LHCN-M2 (cell line): ENCODE results near the gene VEZT. TPM values are rescaled to one million over a fixed set of nuclear protein-coding genes. Genes with fewer than 3 reads are reported as not detected.

Source experiments
- DNase-seq: peaks from one replicate; pipeline ENCODE4 v3.0.0-alpha.2; 2012; ENCODE audit warnings: low read depth
- total RNA-seq: library from RNA; depleted of rRNA; stranded (reverse); fragments of >200 nt; gene quantifications from 2 replicates; pipeline ENCODE4 v1.2.3, GENCODE V29; 2014

The VEZT gene
- total RNA-seq, 1 experiment from 2014 or later, result 33.2 TPM

DNA sequence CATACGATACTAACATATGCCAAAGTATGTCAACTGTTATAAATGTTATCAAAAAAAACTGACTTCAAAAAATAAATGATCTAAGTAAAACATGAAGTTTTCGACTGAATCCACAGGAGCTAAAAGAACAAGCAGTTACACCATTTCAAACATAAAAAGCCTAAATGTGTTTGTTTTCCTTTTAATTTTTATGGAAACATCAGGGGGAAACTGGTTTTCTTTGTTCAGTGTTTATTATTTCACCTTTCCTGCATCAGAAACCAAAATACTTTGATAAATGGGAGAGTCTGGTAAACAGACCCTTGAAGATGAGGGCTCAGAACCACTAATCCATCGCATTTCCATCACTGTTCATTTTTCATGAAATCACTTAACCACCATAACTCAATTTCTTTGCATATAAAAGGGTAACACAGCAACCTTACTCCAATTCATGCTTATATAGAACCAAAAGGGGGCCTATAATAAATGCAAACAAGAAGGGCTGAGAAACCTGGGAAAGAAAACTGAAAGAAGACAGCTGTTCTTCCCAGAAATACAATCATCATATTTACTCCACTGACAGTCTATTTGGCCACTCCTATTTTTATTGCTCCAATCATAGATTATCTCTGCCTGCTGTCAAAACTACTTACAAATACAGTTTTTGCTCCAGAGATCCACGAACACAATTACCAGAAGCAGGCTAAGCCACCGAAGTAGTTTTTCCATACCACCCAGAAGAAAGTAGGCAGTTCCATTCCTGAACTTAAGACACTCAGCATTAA lies 17.3 kb upstream of the VEZT start:
- DNase-seq, result peak; percentile 8

DNA sequence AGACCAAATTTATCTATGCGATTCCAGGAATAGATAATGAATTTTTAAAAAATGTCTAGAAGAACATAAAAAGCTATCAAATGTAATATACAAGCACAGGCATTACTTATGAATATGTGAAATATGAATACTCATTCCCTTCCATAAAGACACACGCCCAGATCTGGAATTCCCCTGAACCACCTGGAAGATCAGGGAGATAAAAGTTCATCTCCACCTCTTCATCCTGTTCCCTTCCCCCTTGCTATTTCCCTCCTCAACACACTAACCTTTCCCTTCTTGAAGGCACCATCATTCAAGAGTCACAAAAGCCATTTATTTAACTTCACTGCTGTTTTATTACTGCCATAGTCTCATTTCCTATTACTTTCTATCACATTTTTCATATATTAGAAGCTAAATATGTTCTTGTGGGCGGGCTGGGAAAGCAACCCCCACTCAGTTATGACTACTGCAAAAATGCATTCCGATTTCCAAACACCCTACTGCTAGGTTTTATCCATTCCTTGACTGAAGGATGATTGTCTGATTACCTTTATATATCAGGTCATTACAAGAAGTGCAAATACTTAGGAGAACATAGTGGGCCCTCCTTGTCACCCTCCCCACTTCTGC lies 16.4 kb upstream of the VEZT start:
- no peak for DNase-seq

DNA sequence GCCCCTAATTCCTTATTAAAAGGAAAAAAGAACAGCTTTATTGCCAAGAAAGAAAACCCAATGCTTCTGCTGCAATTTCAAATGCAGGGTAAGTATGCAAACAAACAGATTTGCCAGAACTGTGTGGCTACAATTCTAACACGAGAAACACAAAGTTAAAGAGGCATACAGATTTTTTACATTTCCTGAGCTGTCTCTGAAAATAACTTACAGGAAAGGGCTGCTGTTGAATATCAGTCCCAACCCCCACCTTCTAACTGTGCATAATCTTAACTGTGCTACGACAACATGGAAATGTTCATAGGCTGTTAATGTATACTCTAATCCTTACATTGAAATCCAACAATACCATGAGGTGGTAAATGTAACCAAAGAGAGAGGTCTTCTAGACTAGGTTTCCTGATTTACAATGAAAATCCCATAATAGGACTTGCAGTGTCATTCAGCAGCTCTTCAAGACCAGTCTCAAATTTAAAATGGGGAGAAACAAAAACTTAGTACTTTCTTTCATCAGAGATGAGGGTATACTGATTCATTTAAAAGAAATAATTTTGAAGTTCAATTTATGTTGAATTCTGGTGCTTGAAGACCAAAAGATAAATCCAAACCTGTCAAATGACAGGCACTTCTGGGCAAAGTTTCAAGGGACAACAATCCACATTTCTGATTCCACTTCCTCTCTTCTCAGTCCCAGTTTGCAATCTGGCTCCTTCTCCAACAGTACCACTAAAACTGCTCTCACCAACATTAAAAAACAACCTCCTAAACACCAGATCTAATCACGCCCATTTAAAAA lies 14.7 kb upstream of the VEZT start:
- DNase-seq, result no peak

DNA sequence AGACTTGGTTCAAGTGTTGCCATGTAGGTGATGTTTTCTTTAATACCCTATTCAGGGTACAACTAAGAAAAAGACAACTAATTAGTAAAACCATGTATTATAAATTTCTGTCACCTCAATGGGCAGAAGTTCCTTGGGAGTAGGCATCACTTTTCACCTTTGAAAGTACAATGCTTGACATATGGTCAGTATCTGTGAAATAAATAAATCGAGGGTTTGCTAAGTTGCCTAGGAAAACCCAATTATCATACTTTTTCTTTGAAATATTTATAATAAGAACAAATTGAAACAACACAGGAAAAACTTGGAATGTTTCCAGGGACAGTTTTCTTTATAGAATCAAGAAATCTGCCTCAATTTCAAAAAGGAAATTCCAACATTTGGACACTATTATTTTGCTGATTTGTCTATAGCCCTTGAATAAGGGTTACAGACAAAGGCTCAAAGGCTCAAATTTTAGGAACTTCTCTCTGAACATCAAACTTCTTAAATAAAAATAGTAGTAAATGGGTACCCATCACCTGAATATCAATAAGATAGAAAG lies 14.0 kb upstream of the VEZT start:
- no peak for DNase-seq

DNA sequence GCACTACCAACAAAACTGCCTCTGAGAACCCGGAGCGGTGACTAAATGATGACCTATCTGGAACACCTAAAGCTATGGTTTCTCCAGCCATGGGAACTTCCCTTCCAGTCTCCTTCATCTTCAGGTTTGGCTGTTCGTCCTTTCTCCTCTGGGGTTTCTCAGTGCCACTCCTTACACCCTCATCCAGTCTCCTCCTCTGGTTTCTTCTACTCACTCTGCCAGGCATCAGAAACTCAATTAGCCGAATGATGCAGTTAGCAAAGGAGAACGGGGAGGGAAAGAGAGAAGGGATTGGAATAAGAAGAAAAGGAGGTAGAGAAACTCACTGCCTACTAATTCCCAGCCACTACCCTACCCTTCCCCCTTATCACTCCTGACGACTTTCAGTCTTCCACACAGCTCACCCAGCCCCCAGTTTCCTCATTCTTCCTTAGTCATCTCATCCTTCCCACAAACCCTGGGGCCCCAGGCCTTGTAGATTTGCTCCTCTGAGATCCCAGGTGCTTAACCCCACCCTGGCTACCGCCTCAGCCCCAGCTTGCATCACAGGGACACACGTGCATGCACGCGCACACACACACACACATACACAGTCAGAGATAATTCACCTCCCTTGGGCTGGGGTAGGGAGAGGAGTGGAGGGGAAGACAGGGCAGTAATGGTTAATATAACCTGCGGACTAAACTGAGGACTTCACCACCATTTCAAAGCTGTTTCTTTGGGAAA lies 13.3 kb upstream of the VEZT start:
- peak; percentile 42 for DNase-seq

DNA sequence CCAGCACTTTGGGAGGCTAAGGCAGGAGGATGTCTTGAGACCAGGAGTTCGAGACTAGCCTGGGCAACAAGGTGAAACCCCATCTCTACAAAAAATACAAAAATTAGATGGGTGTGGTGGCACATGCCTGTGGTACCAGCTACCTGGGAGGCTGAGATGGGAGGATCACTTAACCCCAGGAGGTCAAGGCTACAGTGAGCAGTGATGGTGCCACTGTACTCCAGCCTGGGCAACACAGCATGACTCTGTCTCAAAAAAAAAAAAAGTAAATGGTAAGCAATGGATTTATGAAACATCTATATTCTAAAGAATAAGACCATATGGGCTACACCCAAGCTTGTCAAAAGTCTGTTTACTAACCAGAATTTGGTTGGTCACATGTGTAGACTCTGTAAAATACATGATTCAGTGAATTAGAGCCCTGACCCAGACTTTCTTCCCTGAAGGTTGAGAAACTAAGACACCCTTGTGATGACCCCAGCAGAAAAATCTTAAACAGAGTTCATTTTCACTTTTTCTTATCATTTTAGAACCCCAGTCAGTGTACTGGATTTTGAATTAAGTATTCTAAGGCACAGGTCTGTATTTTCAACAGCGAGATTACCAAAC lies 12.5 kb upstream of the VEZT start:
- no peak for DNase-seq

DNA sequence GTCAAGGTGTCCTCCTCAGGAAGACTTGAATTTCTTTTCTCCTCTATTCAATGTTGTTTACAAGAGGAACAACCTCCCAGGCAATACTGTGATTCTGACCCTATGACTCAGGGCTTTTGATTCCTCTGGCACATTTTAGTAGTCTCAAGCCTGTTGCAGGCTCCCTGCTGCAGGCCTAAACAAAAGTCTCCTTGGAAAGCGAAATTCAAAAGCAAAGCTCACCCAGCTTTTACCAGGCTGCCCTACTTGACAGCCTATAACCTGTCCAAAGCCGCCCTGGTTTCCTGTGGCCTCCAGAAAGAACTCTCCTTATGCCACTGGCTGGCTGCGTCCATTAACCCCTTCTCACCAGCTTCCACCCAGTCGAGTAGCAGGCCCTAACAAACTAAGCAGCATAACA lies 11.9 kb upstream of the VEZT start:
- peak; percentile 46 for DNase-seq

DNA sequence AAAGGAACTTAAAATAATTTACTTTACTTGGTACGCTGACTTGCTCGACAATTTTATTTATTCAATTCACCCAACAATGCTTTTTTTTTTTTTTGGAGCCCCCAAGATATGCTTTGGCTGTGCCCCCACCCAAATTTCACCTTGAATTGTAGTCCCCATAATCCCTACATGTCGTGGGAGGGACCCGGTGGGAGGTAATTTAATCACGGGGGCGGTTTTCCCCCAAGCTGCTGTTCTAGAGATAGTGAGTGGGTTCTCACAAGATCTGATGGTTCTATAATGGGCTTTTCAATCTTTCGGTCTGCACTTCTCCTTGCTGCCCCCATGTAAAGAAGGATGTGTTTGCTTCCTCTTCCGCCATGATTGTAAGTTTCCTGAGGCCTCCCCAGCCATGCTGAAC lies 10.7 kb upstream of the VEZT start:
- DNase-seq, result no peak

DNA sequence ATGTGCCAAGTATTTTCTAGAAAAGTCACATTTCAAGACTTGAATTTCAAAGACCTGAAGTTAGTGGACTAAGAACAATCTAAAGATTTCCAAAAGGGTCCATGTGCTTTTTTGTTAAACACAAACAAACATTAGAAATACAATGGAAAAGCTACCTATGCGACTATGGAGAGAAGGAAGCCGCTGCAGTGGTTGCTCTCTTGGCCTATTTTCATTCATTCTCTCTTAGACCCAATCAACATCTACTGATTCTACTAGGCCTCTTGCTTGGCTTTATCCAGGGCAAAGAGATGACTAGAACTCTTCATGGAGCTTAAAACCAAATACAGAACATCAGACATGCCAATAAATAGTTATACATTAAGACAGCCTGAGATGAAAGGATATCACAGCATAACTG lies 10.2 kb upstream of the VEZT start:
- DNase-seq, result no peak

DNA sequence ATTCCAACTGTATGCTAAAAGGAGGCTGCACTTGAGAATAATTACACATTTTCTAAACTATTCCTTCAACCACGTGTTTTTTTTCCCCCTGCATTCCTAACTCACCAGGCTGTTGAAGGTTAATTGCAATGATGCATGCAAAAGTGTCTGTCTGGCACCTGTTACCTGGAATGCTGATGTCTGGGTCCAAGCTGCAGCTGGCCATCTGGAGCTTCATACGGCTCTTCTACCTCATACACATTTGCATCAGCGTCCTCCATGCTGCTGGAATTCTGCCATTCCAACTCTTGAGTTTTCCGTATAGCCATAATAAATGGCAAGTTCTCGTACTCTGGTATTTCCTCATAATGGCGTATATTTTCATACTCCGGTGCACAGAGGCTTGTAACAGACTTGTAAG lies 8.9 kb upstream of the VEZT start:
- no peak for DNase-seq

DNA sequence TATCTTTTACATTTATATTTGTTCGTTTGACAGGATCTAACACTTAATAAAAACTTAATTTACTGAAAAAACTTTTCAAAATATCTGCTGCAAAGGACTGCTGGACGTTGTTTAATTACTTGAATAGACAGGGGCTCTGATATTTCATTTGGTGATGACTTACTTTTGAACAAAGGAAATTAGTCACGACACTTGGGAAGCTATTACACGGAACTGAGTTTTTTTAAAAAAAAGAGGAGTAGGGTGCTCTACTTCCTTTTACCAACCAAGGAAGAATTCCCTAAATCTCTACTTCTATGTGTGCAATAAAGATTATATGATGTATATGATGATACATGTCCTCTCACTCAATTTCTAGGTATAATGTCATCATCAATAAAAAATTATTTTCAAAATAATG lies 5.0 kb upstream of the VEZT start:
- DNase-seq, result no peak

DNA sequence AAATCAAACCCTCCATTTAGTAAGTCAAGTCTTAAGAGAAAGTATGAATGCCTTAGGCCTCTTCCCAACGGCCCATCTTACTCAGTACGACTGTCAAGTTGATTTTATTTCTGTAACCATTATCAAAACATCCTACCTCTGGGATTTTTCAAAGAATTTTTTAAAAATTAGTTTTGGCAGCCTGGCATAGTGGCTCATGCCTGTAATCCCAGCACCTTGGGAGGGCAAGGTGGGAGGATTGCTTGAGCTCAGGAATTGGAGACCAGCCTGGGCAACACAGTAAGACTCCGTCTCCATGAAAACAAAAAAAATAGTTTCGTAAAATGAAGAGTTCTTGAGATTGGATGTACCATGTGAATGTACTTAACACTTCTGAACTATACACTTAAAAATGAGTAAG lies 4.5 kb upstream of the VEZT start:
- no peak for DNase-seq

DNA sequence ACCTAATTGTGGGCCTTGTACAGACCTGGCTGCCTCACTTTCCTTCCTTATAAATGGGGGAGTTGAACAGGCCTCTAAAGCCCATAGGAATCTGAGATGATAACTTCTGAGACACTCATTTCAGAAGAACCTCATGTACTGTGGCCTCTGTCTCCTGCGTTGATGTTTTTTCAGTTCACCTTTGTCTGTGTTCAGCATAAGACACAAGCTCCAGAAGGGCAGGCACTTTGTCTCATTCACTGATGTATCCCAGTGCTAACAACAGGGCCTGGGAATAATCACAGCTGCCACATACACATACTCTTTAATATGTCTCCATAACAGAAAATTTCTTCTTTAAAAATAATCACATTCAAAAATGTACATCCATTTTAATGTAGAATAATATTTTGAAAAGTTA lies 3.7 kb upstream of the VEZT start:
- no peak for DNase-seq

DNA sequence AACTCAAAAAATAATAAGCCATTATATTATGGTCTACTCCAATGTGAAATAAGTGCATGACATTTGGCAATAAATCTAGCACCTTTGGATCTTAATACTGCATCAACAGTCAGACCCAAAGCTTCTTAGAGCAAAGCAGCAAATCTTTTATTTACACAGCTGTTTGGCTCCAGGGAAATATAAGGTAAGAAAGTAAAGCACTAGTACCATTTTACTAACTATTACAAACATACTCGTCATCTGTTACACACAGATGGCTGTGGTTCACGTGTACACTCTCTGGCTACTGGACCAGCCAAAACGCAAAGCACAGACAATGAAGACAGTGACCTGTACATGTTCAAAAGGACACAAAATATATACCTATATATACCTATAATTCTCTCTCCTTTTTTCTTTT lies 3.1 kb upstream of the VEZT start:
- DNase-seq, result no peak

DNA sequence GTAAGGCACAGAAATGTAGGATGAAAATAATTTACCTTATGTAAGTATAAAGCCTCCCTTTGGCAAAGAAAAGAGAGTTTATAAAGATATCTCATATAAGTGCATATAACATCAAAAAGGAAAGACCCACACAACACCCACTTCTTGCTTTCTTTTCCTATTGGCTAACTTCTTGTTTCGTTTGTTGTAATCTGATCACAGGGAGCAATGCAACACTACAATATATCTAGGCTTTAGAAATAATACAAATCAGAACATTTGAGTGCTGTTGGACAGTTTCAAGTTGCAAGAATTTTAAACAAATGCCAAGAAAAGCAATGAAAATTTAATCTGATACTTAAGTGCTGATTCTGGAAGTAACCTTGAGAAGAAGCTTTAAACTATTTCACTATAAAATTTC lies 1.7 kb upstream of the VEZT start:
- peak; percentile 32 for DNase-seq

DNA sequence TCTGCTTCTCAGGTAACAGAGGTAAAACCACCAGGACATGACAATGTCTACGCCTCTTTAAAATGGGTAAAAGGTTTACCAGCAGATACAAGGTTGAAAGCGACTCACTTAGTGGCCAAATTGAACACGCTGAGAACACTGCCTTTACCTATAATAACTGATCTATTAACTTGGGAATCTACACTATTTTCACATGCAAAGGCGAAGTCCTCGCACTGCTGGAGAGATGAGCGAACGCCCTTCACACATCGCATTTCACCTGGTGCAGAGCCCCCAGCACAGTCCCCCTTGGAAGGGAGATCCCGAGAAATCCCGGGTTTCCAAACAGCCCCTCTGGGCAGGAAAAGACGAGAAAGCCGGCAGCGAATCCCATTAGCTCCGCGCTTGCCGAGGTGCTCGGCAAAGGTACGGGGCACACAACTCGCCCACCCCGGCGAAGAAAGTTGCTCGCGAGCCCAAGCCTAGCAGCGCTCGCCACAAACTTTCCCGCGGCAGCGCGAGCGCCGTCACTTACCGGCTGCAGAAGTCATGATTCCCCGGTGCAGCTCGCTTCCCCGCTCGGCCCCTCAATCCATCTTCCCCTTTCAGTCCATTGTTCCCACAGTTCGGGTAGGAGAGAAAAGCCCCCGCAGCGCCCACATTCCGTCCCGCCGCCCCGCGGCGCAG lies 763 bp upstream of the VEZT start:
- no peak for DNase-seq

DNA sequence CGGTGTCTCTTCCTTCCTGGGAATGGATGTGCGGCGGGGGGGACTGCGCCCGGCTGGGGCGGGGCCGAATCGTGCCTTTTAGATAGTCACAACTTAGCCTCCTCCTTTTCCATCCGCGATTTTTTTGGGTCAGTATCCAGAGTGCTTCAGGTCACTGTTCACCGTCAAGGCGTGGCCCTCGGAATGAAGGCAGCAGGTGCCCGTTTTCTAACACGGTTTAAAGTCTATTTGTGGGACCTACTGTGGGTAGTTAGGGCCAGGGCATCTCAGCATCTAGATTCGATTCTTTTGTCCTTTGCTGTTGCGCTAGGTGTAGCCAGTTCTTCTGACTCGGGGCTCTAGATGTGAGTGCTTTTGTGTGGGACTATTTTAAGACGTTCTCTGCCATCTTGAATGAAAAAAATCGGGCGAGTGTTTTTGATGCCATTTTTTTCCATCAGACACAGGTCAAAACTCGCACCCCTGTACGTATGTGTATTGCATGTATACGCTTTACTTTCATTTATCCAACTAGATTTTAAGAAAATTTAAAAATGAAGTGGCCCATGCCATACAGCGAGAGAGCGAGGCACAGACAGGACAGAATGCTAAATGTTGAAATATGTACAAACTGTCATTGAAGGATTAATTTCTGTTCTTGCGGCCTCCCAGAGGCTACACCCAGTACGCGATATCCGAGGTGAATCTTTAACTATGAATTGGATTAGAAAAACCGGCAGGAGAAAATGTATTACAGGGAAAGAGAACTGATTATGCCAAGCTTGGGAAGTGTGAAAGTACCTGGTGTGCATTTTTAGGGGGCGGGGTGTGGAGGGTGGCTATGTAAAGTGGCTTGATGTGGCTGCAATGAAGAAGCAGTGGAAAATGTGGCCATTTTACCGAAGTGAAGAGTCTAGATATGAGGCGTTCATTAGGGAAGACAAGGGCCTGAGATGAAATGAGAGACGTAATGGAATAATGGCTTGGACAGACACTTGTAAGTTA lies 835 bp downstream of the VEZT start:
- DNase-seq, result peak; percentile 63

DNA sequence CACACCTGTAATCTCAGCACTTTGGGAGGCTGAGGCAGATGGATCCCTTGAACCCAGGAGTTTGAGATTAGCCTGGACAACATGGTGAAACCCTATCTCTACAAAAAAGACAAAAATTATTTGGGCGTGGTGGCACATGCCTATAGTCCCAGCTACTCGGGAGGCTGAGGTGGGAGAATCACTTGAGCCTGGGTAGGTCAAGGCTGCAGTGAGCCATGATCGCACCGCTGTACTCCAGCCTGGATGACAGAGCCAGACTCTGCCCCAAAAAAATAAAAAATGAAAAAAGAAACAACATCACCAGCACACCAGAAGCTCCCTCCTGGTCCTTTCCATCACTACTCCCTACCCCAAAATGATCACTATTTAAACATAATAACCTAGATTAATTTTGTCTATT lies 2.6 kb downstream of the VEZT start:
- no peak for DNase-seq

DNA sequence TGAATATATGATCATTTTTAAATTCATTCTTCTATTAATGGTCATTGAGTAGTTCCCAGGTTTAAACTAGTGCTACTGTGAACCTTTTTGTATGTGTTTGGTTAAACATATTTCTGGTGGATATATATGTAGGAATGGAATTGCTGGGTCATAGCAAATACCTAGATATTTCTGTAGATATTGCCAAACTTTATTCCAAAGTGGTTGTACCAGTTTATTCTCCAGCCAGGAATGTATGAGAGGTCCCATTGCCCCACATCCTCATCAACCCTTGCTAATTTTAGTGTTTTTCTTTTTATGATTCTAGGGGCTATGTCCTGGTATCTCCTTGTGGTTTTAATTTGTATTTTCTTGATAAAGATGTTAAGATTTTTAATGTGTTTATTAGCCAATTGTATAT lies 3.1 kb downstream of the VEZT start:
- DNase-seq, result no peak
